IMR-90 (cell line): Measurements from ENCODE around the gene FBN1. TPM values are rescaled to one million over a fixed set of nuclear protein-coding genes. Genes with fewer than 3 reads are reported as not detected.

ENCODE experiments used
- ATAC-seq: fragments of 200-7000 bp; cut with Tn5 transposase; 2 replicates; pipeline ENCODE4 v1.9.1; 2020; ENCODE audit warnings: low read depth, mild to moderate bottlenecking, moderate library complexity
- BruUV-seq: library from RNA; stranded (reverse); fragments of 400-500 nt; replicated peaks from 2 replicates; lab custom pipeline; 2021; lab: Mats Ljungman, UMichigan
- CTCF ChIA-PET: fragments of 300-600 bp; formaldehyde crosslinking; extraction: SDS; loops from one replicate; lab custom pipeline; 2021; ENCODE audit warnings: antibody characterized with exemption; lab: Yijun Ruan, JAX
- POLR2A ChIA-PET: fragments of 300-600 bp; sonication (Branson Sonifier 250); formaldehyde crosslinking; loops from one replicate; lab custom pipeline; 2022; ENCODE audit warnings: antibody characterized with exemption; ENCODE audit not compliant: unreplicated experiment; lab: Charles Lee
- DNase-seq: peaks from one replicate; pipeline ENCODE4 v3.0.0; 2013
- H2AFZ ChIP-seq: replicated peaks from 2 replicates; pipeline ENCODE3; 2013; ENCODE audit warnings: low read length, mild to moderate bottlenecking; ENCODE audit not compliant: poor library complexity
- H2AK5ac ChIP-seq: 2 replicates; pipeline ENCODE4 v1.6.1; 2013; ENCODE audit warnings: low read depth, low read length, inconsistent platforms
- H2AK9ac ChIP-seq: replicated peaks from 2 replicates; pipeline ENCODE3; 2013; ENCODE audit warnings: mild to moderate bottlenecking, low read depth, low read length, moderate library complexity; ENCODE audit not compliant: poor library complexity
- H2BK120ac ChIP-seq: 2 replicates; pipeline ENCODE4 v1.6.1; 2013; ENCODE audit warnings: low read depth, low read length, inconsistent platforms
- H2BK15ac ChIP-seq: 3 replicates; pipeline ENCODE4 v1.6.1; 2013; ENCODE audit warnings: low read depth, low read length, inconsistent platforms
- H2BK20ac ChIP-seq: 2 replicates; pipeline ENCODE4 v1.6.1; 2013; ENCODE audit warnings: low read depth, mild to moderate bottlenecking, inconsistent platforms, low read length, moderate library complexity
- H2BK5ac ChIP-seq: 2 replicates; pipeline ENCODE4 v1.6.1; 2013; ENCODE audit warnings: mild to moderate bottlenecking, low read depth, low read length, inconsistent platforms; ENCODE audit not compliant: poor library complexity, severe bottlenecking
- H3K14ac ChIP-seq: replicated peaks from 2 replicates; pipeline ENCODE4 v1.6.1; 2013; ENCODE audit warnings: low read depth, low read length, inconsistent platforms
- H3K18ac ChIP-seq: 2 replicates; pipeline ENCODE4 v1.6.1; 2013; ENCODE audit warnings: low read depth, low read length, control low read depth
- H3K23ac ChIP-seq: 2 replicates; pipeline ENCODE4 v1.6.1; 2013; ENCODE audit warnings: low read depth, low read length, inconsistent platforms
- H3K27ac ChIP-seq: 2 replicates; pipeline ENCODE4 v1.5.1; 2013; ENCODE audit warnings: mild to moderate bottlenecking, control low read depth, low read length; ENCODE audit not compliant: insufficient read depth
- H3K27me3 ChIP-seq: 2 replicates; pipeline ENCODE4 v1.6.1; 2013; ENCODE audit warnings: low read length; ENCODE audit not compliant: control insufficient read depth, insufficient read depth
- H3K36me3 ChIP-seq: 2 replicates; pipeline ENCODE4 v1.6.1; 2013; ENCODE audit warnings: low read length, mixed read lengths; ENCODE audit not compliant: control insufficient read depth, insufficient read depth
- H3K4ac ChIP-seq: 2 replicates; pipeline ENCODE4 v1.6.1; 2013; ENCODE audit warnings: low read depth, low read length, inconsistent platforms
- H3K4me1 ChIP-seq: 2 replicates; pipeline ENCODE4 v1.6.1; 2013; ENCODE audit warnings: low read length, mixed read lengths; ENCODE audit not compliant: control insufficient read depth, insufficient read depth
- H3K4me2 ChIP-seq: 2 replicates; pipeline ENCODE4 v1.6.1; 2013; ENCODE audit warnings: low read depth, mild to moderate bottlenecking, control low read depth, low read length, moderate library complexity
- H3K4me3 ChIP-seq: 2 replicates; pipeline ENCODE4 v1.5.1; 2013; ENCODE audit warnings: low read depth, mild to moderate bottlenecking, control low read depth, low read length, moderate library complexity; ENCODE audit not compliant: insufficient read depth
- H3K56ac ChIP-seq: 2 replicates; pipeline ENCODE4 v1.6.1; 2013; ENCODE audit warnings: low read length, inconsistent platforms; ENCODE audit not compliant: insufficient read depth; ENCODE audit errors: extremely low read depth
- H3K79me1 ChIP-seq, 2 experiments: 2 replicates each; pipeline ENCODE4 v1.6.1; 2013; ENCODE audit warnings: low read length in 2 of 2, inconsistent platforms in 1 of 2, low read depth in 1 of 2
- H3K9ac ChIP-seq: 2 replicates; pipeline ENCODE4 v1.6.1; 2013; ENCODE audit warnings: low read depth, low read length, control low read depth
- H3K9me1 ChIP-seq: 2 replicates; pipeline ENCODE4 v1.6.1; 2013; ENCODE audit warnings: low read length, inconsistent platforms; ENCODE audit not compliant: insufficient read depth
- H3K9me3 ChIP-seq: 2 replicates; pipeline ENCODE4 v1.6.1; 2013; ENCODE audit warnings: low read length; ENCODE audit not compliant: control insufficient read depth, insufficient read depth
- H4K20me1 ChIP-seq: 2 replicates; pipeline ENCODE4 v1.6.1; 2013; ENCODE audit warnings: low read length, inconsistent platforms; ENCODE audit not compliant: insufficient read depth
- H4K5ac ChIP-seq: 2 replicates; pipeline ENCODE4 v1.6.1; 2013; ENCODE audit warnings: mild to moderate bottlenecking, low read depth, low read length, control low read depth
- H4K8ac ChIP-seq, 2 experiments: 2 replicates each; pipeline ENCODE4 v1.6.1; 2013; ENCODE audit warnings: low read depth in 2 of 2, low read length in 2 of 2, control low read depth in 1 of 2, inconsistent platforms in 1 of 2
- H4K91ac ChIP-seq: 2 replicates; pipeline ENCODE4 v1.6.1; 2013; ENCODE audit warnings: low read depth, low read length, inconsistent platforms; ENCODE audit not compliant: insufficient read depth
- BHLHE40 ChIP-seq: fragments of 150-350 bp; IDR thresholded peaks from 2 replicates; pipeline ENCODE4 v1.6.1; 2016; ENCODE audit warnings: mild to moderate bottlenecking, low read depth, low read length
- CEBPB ChIP-seq: IDR thresholded peaks from 2 replicates; pipeline ENCODE4 v1.6.1; 2012; ENCODE audit warnings: low read depth, low read length, improper control_type of control experiment
- CHD1 ChIP-seq: IDR thresholded peaks from 2 replicates; pipeline ENCODE4 v1.6.1; 2012; ENCODE audit warnings: low read depth, low read length, improper control_type of control experiment
- CTCF ChIP-seq: conservative IDR thresholded peaks from 2 replicates; pipeline ENCODE4 v1.5.1; 2012; ENCODE audit warnings: mild to moderate bottlenecking, low read depth, low read length, improper control_type of control experiment
- ELK1 ChIP-seq: fragments of 150-350 bp; IDR thresholded peaks from 2 replicates; pipeline ENCODE4 v1.6.1; 2016; ENCODE audit warnings: low read depth, mild to moderate bottlenecking, low read length, moderate library complexity, borderline replicate concordance
- FOS ChIP-seq: fragments of 150-350 bp; IDR thresholded peaks from 2 replicates; pipeline ENCODE4 v1.6.1; 2016; ENCODE audit warnings: low read depth, low read length
- MAFK ChIP-seq: IDR thresholded peaks from 2 replicates; pipeline ENCODE4 v1.6.1; 2012; ENCODE audit warnings: low read depth, low read length, improper control_type of control experiment
- MAZ ChIP-seq: IDR thresholded peaks from 2 replicates; pipeline ENCODE4 v1.6.1; 2012; ENCODE audit warnings: low read depth, mild to moderate bottlenecking, low read length, improper control_type of control experiment, moderate library complexity, borderline replicate concordance
- MXI1 ChIP-seq: IDR thresholded peaks from 2 replicates; pipeline ENCODE4 v1.6.1; 2012; ENCODE audit warnings: low read depth, mild to moderate bottlenecking, low read length, moderate library complexity, borderline replicate concordance
- NFE2L2 ChIP-seq: fragments of 150-350 bp; IDR thresholded peaks from 2 replicates; pipeline ENCODE4 v1.6.1; 2016; ENCODE audit warnings: low read depth, mild to moderate bottlenecking, low read length
- POLR2A ChIP-seq: IDR thresholded peaks from 2 replicates; pipeline ENCODE4 v1.6.1; 2012; ENCODE audit warnings: mild to moderate bottlenecking, low read depth, low read length
- RAD21 ChIP-seq: IDR thresholded peaks from 2 replicates; pipeline ENCODE4 v1.6.1; 2012; ENCODE audit warnings: low read length, improper control_type of control experiment
- RCOR1 ChIP-seq: IDR thresholded peaks from 2 replicates; pipeline ENCODE4 v1.6.1; 2012; ENCODE audit warnings: mild to moderate bottlenecking, low read length, improper control_type of control experiment; ENCODE audit not compliant: insufficient replicate concordance
- RFX5 ChIP-seq: IDR thresholded peaks from 2 replicates; pipeline ENCODE4 v1.8.0; 2012; ENCODE audit warnings: low read depth, mild to moderate bottlenecking, low read length, moderate library complexity
- SMC3 ChIP-seq: fragments of 150-350 bp; IDR thresholded peaks from 2 replicates; pipeline ENCODE4 v1.6.1; 2016; ENCODE audit warnings: low read depth, mild to moderate bottlenecking, antibody characterized with exemption, low read length, moderate library complexity
- USF2 ChIP-seq: fragments of 150-350 bp; IDR thresholded peaks from 2 replicates; pipeline ENCODE4 v1.6.1; 2017; ENCODE audit warnings: mild to moderate bottlenecking, antibody characterized with exemption, low read length, low read depth
- WGBS, 2 experiments: methylation state at CpG; one replicate each; pipeline versions ENCODE4 v1.1.5 to v1.1.7; 2013; ENCODE audit warnings: missing lambda C conversion rate in 2 of 2; ENCODE audit not compliant: insufficient read length in 1 of 2; ENCODE audit errors: extremely low coverage in 2 of 2; 5-methylcytosine and 5-hydroxymethylcytosine counted together
- dilution Hi-C: fragments of 300-500 bp; cut with HindIII; formaldehyde crosslinking; loops from one replicate; pipeline ENCODE4 v1.14.3; 2018; ENCODE audit warnings: low sequenced_read_pairs; ENCODE audit not compliant: unreplicated experiment
- in situ Hi-C: fragments of 300-500 bp; cut with MboI; formaldehyde crosslinking; loops from 3 replicates; pipeline ENCODE4 v1.14.3; 2019; ENCODE audit warnings: low sequenced_read_pairs, inconsistent platforms, mixed read lengths
- intact Hi-C: fragments of 100-400 bp; cut with micrococcal nuclease; formaldehyde crosslinking; loops from 2 replicates; pipeline ENCODE4 v1.10.0; 2022
- polyA plus RNA-seq, 3 experiments: library from polyadenylated mRNA; depleted of rRNA; stranded (reverse); fragments of >200 nt; gene quantifications; 2 replicates each; pipeline ENCODE4 v1.2.3, GENCODE V29; 2012; ENCODE audit warnings: low replicate concordance in 1 of 3
- total RNA-seq: library from RNA; depleted of rRNA; stranded (reverse); fragments of >200 nt; gene quantifications from 2 replicates; pipeline ENCODE4 v1.2.3, GENCODE V29; 2012

Gene FBN1
- total and polyA plus RNA-seq, 2 of the 4 experiments (the other 2 are of a cell fraction): 134 to 283 TPM

GRCh38 chr15:48451241-48451640, 194.3 kb downstream of the FBN1 start:
- H3K56ac ChIP-seq: no peak overlapping the region
- no peak overlapping the region for H2BK5ac ChIP-seq
- in situ Hi-C loops: no loop called here
- no peak overlapping the region for H3K4me3 ChIP-seq
- no peak overlapping the region for H3K4ac ChIP-seq
- DNase-seq: no peak
- no peak overlapping the region for H4K91ac ChIP-seq
- no peak overlapping the region for H3K4me2 ChIP-seq
- H3K9me1 ChIP-seq: peaks cover 7% of the 10 kb centered on the region; the same call in 1 of the 2 replicates
- no peak overlapping the region for H2BK120ac ChIP-seq
- H3K4me1 ChIP-seq: peaks cover 7% of the 10 kb centered on the region
- peaks cover 0 to 18% of the 10 kb centered on the region in 2 experiments; a peak in 3 of 4 replicates for H3K79me1 ChIP-seq
- no peaks in the 10 kb centered on the region for H3K27me3 ChIP-seq
- WGBS, 2 experiments: 86% methylated on average over 1 of the region's 3 CpGs; no CpG with 5 or more reads in 1 of the 2 experiments
- CTCF ChIA-PET: no interaction called here
- BruUV-seq: no TSS peak
- dilution Hi-C loops: no loop called here
- H4K8ac ChIP-seq: no peak overlapping the region
- no peak for ATAC-seq
- H3K27ac ChIP-seq: no peak overlapping the region
- H3K23ac ChIP-seq: no peak overlapping the region
- intact Hi-C loops: no loop called here
- H3K9ac ChIP-seq: no peak overlapping the region
- H3K9me3 ChIP-seq: no peaks in the 10 kb centered on the region
- H2AK5ac ChIP-seq: no peak overlapping the region
- TF ChIP-seq FOS (no peak), CHD1 (no peak), RFX5 (no peak), RAD21 (no peak), CTCF (no peak), MAFK (no peak), USF2 (no peak), ELK1 (no peak), POLR2A (no peak), BHLHE40 (no peak), NFE2L2 (no peak), CEBPB (no peak), MXI1 (no peak), RCOR1 (no peak), SMC3 (no peak), MAZ (no peak)
- peaks cover 51% of the 10 kb centered on the region for H3K36me3 ChIP-seq
- no peak overlapping the region for H4K5ac ChIP-seq
- POLR2A ChIA-PET: no interaction called here
- no peak overlapping the region for H3K18ac ChIP-seq
- H2AK9ac ChIP-seq: no peak overlapping the region
- no peaks in the 10 kb centered on the region for H4K20me1 ChIP-seq
- H2AFZ ChIP-seq: no peak overlapping the region
- no peak overlapping the region for H2BK15ac ChIP-seq
- no peak overlapping the region for H2BK20ac ChIP-seq
- H3K14ac ChIP-seq: no peak overlapping the region
